Nephron progenitor cell (in vitro differentiated cells): Measurements from ENCODE around the gene PRKCQ.
"Not testable (repeated sequence)": the region's sequence is repeated elsewhere in the genome, so short reads cannot be mapped to it uniquely, and the experiment has no call there.

Source experiments
- DNase-seq: peaks from one replicate; pipeline ENCODE4 v3.0.0; 2021
- H3K27ac Mint-ChIP-seq: 2 replicates; pipeline ENCODE4 v1.8.0; 2021; ENCODE audit warnings: mild to moderate bottlenecking, moderate library complexity, mixed read lengths
- H3K27me3 Mint-ChIP-seq: 2 replicates; pipeline ENCODE4 v1.8.0; 2021; ENCODE audit warnings: mild to moderate bottlenecking, low read depth, mixed read lengths; ENCODE audit not compliant: poor library complexity
- H3K36me3 Mint-ChIP-seq: 2 replicates; pipeline ENCODE4 v1.8.0; 2021; ENCODE audit warnings: low read depth, mixed read lengths
- H3K4me1 Mint-ChIP-seq: 2 replicates; pipeline ENCODE4 v1.8.0; 2021; ENCODE audit warnings: mixed read lengths
- H3K4me3 Mint-ChIP-seq: 2 replicates; pipeline ENCODE4 v1.8.0; 2021; ENCODE audit warnings: mild to moderate bottlenecking, moderate library complexity, mixed read lengths
- H3K9me3 Mint-ChIP-seq: 2 replicates; pipeline ENCODE4 v1.8.0; 2021; ENCODE audit warnings: mild to moderate bottlenecking, moderate library complexity, mixed read lengths
- TF ChIP-seq, protein P1 (sequence below): fragments of 200-600 bp; sonication (generic); IDR thresholded peaks from 2 replicates; pipeline ENCODE4 v1.5.0; 2021; ENCODE audit warnings: antibody characterized with exemption

Gene PRKCQ

DNA sequence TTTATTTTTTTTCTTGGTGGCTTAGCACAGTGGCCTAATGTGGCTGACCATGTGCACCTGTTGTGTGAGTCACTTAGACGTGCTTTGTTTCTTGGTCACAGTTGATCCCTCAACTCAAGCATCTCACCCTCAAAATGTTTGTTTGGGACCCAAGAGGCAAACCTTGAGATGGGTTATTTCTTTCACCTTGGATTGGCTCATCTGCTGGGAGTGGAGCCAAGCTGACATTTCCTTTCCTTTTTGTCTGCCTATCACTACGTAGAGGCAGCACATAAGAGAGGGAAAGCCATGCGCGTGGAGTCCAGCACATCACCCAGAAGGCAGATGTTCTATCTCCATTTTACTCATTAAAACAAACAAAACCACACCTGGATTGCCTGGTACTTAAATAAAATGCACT lies 6.4 kb upstream of the PRKCQ start:
- Mint-ChIP-seq H3K36me3 (peaks cover 46% of the 10 kb centered on the region), H3K27ac (no peak overlapping the region), H3K4me1 (peaks cover 8% of the 10 kb centered on the region), H3K27me3 (no peaks in the 10 kb centered on the region), H3K4me3 (no peak overlapping the region), H3K9me3 (no peaks in the 10 kb centered on the region)
- TF ChIP-seq, protein P1, sequence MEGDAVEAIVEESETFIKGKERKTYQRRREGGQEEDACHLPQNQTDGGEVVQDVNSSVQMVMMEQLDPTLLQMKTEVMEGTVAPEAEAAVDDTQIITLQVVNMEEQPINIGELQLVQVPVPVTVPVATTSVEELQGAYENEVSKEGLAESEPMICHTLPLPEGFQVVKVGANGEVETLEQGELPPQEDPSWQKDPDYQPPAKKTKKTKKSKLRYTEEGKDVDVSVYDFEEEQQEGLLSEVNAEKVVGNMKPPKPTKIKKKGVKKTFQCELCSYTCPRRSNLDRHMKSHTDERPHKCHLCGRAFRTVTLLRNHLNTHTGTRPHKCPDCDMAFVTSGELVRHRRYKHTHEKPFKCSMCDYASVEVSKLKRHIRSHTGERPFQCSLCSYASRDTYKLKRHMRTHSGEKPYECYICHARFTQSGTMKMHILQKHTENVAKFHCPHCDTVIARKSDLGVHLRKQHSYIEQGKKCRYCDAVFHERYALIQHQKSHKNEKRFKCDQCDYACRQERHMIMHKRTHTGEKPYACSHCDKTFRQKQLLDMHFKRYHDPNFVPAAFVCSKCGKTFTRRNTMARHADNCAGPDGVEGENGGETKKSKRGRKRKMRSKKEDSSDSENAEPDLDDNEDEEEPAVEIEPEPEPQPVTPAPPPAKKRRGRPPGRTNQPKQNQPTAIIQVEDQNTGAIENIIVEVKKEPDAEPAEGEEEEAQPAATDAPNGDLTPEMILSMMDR = no peak
- DNase-seq = no peak

DNA sequence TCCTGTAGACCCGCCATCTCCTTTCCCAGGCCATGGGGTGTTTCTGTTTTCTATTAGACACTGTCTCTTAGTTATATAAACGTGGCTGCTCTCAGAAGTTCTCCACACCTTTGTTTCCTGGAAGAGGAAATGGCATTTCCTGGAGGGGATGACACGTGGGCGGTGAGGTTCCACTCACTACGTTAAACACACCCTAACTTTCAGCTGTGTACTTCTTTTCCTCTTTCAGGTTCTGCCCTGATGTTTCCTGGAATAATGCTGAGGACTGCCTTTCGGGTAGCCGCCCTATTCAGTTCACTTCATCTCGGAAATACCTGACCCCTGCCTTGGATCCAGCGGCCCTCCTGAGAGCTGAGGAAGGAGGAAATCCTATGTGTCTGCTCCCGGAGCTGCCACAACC lies 3.4 kb upstream of the PRKCQ start:
- H3K27ac Mint-ChIP-seq = no peak overlapping the region

DNA sequence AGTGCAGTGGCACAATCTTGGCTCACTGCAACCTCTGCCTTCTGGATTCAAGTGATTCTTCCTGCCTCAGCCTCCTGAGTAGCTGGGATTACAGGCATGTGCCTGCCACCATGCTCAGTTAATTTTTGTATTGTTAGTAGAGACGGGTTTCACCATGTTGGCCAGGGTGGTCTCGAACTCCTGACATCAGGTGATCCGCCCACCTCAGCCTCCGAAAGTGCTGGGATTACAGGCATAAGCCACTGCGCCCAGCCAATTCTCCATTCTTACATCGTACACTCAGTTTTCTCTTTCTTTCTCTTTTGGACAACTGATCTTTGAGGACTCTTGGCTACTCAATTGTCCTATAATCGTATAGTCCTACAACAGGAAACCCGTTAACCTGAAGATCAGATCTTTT lies 2.8 kb upstream of the PRKCQ start:
- Mint-ChIP-seq H3K4me1 (peaks cover 33% of the 10 kb centered on the region), H3K27me3 (peaks cover 16% of the 10 kb centered on the region), H3K36me3 (peaks cover 36% of the 10 kb centered on the region)
- H3K9me3 Mint-ChIP-seq, H3K27ac Mint-ChIP-seq, H3K4me3 Mint-ChIP-seq, DNase-seq: not testable (repeated sequence)

More for the DNA sequence above, 3.4 kb upstream of the PRKCQ start:
- TF ChIP-seq, protein P1 = no peak
- no peak for DNase-seq
- Mint-ChIP-seq H3K27me3 (peaks cover 11% of the 10 kb centered on the region), H3K4me3 (no peak overlapping the region), H3K9me3 (no peaks in the 10 kb centered on the region), H3K4me1 (peaks cover 27% of the 10 kb centered on the region), H3K36me3 (peaks cover 36% of the 10 kb centered on the region)

DNA sequence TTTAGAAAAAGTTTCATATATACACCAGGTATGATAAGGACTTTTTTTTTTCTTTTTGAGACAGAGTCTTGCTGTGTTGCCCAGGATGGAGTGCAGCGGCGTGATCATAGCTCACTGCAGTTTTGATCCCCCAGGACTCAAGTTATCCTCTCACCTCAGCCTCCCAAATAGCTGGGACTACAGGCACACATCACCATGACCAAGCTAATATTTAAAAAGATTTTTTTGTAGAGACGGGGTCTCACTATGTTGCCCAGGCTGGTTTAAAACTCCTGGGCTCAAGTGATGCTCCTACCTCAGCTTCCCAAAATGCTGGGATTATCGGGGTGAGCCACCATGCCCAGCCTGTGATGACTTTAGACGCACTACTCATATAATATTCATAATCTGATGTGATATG lies 2.2 kb upstream of the PRKCQ start:
- Mint-ChIP-seq H3K9me3 (no peaks in the 10 kb centered on the region), H3K4me3 (peak overlapping the region; percentile 91), H3K4me1 (peaks cover 35% of the 10 kb centered on the region), H3K27ac (no peak overlapping the region), H3K36me3 (peaks cover 36% of the 10 kb centered on the region), H3K27me3 (peaks cover 19% of the 10 kb centered on the region)
- DNase-seq = no peak
- TF ChIP-seq, protein P1 = no peak

DNA sequence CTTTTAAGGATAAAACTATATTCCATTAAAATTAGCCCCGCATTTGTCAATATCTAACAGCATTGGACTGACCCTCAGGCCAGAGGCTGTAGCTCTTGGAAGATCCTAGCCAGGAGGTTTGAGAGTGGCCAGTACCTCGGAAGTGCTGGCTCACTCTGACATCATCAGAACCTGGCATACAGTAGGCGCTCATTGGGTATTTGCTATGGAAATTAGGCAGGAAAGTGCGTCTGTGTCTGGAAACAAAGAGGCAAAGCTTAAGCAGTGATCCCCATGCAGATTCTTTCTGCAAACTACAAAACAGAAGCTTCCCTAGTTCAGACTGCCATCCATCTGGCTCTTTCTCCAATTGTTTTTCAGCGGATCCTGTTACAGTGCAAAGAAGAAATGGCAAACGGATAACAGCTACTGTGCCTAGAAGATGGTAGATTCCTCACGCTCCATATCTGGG lies 1.7 kb upstream of the PRKCQ start:
- Mint-ChIP-seq H3K9me3 (no peaks in the 10 kb centered on the region), H3K4me1 (peaks cover 35% of the 10 kb centered on the region), H3K27ac (no peak overlapping the region), H3K4me3 (peak overlapping the region; percentile 91), H3K36me3 (peaks cover 36% of the 10 kb centered on the region), H3K27me3 (peaks cover 19% of the 10 kb centered on the region)
- no peak for DNase-seq
- TF ChIP-seq, protein P1 = no peak

DNA sequence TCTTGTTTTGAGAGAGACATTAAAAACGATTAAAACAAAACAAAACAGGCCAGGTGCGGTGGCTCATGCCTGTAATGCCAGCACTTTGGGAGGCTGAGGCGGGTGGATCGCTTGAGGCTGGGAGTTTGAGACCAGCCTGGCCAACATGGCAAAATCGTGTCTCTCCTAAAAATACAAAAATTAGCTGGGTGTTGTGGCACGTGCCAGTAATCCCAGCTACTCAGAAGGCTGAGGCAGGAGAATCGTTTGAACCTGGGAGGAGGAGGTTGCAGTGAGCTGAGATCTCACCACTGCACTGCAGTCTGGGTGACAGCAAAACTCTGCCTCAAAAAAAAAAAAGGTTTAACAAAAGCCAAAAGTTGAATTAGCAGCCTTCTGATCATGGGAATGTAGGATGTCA lies 1.1 kb upstream of the PRKCQ start:
- not testable (repeated sequence) for H3K9me3 Mint-ChIP-seq, DNase-seq
- Mint-ChIP-seq H3K27me3 (peaks cover 19% of the 10 kb centered on the region), H3K36me3 (peaks cover 39% of the 10 kb centered on the region), H3K4me1 (peaks cover 35% of the 10 kb centered on the region), H3K27ac (peak overlapping the region; percentile 30), H3K4me3 (peak overlapping the region; percentile 91)

DNA sequence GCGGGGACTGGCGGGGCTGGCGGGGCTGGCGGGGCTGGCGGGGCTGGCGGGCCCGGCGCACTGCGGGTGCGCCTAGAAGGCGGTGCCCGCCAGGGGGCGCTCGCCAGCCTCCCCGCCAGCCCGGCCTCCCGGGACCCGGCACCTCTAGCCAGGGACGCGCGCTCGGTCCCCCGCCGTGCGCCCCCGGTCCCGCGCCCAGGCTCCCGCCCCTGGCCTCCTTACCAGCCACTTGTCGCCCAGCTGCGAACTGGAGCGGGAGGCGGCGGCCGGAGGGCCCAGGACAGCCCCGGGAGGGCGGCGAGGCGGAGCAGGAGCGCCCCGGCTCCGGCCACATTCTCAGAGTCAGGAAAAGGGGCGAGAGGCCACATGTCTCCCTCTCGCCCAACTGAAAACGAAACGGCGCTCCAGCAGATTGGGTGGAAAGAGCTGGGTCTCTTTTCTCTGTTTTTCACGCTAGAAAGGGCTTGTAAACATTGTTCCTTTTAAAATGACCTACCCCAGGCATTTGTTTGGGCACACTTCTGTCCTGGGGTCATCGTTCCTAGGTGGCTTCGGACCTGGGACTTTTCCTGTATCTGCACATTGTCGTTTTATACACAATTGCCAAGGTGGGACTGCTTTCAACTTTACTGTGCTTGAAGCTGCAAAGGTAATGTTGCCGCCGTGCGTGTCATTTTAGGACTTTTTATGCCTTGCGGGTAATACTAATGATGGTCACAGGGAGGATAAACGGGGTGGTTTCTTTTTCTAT lies 378 bp upstream of the PRKCQ start:
- TF ChIP-seq, protein P1 = peak; percentile 25
- no peak overlapping the region for H3K27ac Mint-ChIP-seq
- H3K27me3 Mint-ChIP-seq = peaks cover 19% of the 10 kb centered on the region
- H3K36me3 Mint-ChIP-seq = peaks cover 35% of the 10 kb centered on the region
- peak; percentile 94 for DNase-seq
- peak overlapping the region; percentile 91 for H3K4me3 Mint-ChIP-seq
- peaks cover 35% of the 10 kb centered on the region for H3K4me1 Mint-ChIP-seq
- H3K9me3 Mint-ChIP-seq = no peaks in the 10 kb centered on the region
